ENCODE measurements around the gene TCEANC2.

The TCEANC2 gene

GRCh38 chr1:54117815-54118563 is 64.6 kb downstream of the TCEANC2 start:
- peak in 1 of 2 experiments; percentile 49 for DNase-seq

DNA sequence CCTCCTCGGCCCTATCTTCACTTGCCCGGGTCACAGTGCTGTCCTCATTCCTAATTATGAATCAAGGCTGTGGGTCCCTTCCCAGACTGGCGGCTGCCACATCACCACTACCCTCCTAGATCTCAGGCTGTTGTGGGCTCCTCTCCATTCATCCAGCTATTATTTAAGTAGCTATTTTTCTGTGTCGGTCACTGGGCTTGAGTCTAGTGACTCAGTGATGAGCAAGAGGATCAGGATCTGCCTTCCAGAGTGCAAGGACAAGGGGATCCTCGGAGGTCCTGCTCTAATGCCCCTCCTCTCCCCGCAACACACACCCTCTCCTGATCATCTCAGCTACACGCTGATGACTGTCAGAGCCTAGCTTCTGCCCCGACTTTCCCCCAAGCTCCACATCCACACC is 65.3 kb downstream of the TCEANC2 start:
- DNase-seq: no peak

DNA sequence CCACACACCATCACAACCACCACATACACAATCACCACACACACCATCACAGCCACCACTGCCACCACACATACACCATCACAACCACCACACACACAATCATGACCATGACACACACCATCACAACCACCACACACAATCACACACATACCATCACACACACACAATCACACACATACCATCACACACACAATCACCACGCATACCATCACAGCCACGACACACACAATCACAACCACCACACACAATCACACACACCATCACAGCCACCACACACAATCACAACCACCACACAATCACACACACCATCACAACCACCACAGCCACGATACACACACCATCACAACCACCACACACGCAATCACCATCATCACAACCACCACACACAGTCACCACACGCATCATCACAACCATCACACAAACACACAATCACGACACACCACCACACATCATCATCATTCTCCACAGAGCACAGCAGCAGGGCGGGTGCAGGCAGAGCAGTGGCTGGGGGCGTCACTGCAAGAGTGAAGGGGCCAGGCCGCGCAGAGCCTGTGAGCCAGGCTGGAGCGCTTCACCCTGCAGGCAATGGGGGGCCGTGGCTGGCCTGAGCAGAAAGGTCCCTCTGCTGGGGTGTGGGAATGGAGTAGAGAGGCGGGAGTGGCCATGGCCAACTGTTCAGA is 66.8 kb downstream of the TCEANC2 start:
- DNase-seq: peak in 1 of 2 experiments; percentile 8

DNA sequence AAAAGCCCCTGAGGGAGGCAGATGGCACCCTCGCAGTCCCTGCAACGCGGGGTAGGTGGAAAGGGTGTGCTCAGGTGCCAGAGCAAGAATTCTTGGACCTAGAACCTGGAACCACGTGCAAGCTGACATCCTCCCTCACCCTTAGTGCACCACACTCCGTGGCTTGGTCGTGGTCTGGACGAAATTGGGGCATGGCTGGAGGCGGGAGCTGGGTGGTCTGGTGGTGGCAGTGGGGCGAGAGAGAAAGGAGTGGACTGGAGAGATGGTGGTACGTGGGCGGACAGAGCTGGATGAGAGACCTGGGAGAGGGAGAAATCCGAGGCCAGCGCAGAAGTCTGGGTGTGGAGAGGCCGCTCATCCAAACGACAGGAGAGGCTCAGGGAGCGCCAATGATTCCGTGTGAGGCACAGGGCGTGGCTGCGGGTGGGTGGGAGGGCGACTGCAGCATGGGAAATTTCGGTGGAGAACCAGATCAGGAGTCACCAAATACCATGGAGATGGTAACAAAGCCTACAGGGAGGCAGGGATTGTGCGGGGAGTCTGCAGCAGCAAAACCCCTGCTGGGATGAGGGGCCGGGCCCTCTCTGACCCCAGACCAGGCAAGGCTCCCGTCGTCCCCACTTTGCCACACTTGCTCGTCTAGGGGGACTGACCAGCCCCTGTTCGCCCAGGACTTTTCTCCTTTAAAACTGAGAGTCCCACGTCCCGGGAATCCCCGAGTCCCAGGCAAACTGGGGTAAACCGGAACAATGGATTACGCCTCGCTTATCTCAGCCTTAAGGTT is 67.5 kb downstream of the TCEANC2 start:
- DNase-seq: no peak

DNA sequence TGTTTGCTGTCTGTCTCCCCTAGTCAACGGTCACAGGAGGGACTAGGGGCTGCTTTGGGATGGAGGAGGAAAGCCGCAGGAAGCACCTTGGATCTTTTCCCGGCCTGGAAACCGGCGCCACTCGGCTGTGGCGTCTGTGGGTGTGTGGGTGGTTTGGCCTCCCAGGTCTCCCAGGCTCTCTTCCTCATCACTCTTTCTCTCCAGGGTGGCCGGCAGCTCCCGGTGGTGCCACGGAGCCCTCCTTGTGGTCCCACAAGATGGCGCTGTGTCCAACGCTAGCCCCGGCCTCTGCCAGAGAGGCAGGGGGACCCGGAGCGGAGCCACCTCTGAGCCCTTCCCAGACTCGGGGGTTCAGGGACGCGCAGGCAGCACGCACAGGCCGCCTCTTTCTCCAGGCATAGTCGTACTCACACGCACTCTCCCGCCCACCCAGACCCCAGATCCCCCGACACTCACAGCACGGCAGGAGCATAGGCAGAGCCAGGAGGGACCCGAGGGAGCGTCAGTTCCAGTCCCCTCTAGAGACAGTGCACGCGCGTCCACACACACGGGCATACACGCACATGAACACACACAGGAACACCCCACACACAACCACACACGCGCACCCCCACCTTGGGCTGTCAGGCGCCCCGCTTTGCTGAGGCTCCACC is 68.2 kb downstream of the TCEANC2 start:
- peak; percentile 54 to 70 for DNase-seq

DNA sequence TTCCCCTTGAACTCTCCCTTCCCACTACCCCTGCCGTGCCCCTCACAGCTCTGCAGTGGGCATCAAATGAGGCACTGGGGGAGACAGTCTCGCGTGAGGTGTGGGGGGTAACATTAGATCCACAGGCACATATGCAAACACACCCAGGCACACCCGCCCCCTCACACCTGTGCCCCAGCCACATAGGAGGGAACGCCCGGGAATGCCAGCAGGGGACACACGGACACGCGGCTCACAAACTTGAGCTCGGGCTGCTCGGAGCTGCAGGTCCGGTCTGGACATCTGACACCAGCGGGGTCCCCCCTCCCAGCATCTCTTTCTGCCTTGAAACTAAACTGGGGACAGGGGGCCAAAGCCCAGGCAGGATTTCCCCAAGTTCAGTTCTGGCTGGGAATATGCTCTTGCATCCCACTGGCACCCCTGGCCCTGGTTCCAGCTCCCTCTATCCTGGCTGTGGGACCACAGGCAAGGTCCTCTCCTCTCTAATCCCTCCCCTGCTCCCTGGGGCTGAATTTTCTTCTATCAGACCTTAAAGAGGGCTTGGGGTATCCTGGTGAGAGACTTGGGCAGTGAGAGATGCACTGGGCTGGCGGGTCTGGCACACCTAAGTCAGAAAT is 68.8 kb downstream of the TCEANC2 start:
- DNase-seq: no peak

DNA sequence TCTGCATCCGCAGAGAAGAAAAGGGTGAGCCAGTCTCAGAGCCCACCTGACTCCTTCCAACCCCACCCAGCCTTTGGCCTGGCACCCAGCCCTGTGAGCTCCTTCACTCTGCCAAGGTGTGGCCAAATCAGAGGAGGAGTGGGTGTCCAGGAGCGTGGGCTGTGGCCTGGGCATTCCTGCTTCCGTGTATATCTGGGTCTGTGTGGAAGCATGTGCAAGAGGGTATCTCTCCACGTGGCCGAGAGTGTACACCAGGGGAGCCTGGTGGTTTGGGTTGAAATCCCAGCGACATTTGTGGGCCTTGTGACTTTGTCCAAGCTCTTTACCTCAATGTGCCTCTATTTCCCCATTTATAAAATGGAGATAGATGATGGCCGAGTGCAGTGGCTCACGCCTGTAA is 69.6 kb downstream of the TCEANC2 start:
- DNase-seq: no peak

GRCh38 chr1:54124472-54124871 is 71.1 kb downstream of the TCEANC2 start:
- no peak for DNase-seq

DNA sequence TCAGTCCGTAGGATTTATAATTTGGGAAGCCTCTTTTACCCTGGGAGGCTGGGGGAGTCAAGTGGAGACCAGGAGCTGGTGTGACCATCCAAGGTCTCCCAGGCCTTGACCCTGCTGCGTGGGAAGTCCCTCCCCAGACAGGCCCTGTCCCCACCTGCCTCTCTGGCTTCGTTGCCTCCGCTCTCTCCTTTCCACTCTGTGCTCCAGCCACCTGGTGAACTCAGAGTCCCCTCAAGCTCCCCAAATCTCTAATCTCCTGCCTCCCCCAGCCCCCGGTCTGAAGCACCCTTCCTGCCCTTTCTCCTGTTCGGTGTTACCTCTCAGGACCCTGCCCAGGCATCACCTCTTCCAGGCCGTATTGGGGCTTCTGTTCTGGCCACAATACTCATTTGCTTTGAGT is 71.5 kb downstream of the TCEANC2 start:
- DNase-seq: no peak

- DNase-seq: peak in 1 of 2 experiments; percentile 22
Measured at GRCh38 chr1:54125386-54126070, 72.1 kb downstream of the TCEANC2 start.

DNA sequence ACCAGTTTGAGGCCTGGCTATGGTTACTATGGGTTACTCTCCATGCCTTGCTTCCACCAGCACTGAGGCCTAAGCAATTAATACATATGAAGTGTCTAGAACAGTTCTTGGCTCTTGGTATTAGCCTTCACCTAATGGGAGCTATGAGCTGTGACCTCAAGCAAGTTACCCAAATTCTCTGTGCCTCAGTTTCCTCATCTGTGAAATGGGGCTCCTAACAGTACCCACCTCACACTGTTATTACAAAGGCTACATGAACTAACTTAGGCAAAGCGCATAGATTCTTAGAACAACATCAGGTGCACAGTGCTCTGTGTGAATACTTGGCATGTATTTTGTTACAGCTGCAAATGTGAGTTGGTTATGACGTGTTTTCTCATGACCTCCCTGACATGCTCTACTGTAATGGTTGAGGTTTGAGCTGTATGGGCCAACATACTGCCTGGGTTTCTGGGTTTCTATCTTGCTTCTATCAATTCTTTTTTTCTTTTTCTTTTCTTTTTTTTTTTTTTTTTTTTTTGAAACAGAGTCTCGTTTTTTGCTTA is 72.9 kb downstream of the TCEANC2 start:
- no peak for DNase-seq

DNA sequence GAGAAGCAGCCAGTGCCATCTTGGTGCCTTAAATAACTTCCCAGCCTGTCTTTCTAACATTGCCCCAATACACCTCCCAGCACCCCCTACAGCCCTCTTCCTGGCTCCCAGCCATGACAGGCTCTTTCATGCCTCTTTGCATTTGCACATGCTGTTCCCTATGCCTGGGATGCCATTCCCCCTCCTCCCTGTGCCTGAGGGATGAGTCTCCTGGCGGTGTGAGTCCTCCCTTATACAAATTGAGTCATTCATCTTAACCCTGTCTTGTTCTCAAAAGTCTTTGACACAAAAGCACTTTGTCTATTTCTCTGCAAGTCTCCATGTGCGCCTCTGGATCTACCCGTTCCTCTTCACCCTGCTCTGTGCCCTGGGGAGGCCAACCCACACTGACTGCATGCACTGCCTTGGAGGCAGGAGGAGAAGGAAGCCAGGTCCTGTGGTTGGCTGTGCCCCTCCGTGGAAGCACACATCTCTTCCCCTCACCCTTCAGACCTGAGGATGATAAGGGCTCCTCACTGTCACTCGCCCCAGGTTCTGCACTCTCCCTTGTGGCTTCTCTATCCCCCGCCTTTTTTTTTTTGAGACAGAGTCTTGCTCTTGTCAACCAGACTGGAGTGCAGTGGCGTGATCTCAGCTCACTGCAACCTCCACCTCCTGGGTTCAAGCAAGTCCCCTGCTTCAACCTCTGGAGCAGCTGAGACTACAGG is 74.3 kb downstream of the TCEANC2 start:
- DNase-seq: no peak

DNA sequence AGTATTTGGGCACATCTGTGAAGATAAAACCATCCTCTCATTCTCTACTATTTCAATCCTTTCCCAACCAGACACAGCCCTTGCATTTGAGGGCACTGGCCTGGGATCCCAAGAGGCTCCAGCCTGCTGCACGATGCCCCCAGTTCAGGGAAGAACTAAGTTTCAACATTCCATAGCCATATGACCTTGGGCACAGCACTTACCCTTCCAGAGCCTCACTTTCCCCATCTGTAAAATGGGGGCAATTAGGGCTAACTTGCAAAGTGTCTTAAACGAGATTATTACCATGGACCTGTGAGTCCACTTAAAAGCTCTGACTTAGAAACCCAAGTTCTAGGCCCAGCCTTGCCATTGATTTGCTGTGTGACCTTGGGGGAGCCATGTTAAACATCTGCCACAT is 76.5 kb downstream of the TCEANC2 start:
- DNase-seq: no peak

DNA sequence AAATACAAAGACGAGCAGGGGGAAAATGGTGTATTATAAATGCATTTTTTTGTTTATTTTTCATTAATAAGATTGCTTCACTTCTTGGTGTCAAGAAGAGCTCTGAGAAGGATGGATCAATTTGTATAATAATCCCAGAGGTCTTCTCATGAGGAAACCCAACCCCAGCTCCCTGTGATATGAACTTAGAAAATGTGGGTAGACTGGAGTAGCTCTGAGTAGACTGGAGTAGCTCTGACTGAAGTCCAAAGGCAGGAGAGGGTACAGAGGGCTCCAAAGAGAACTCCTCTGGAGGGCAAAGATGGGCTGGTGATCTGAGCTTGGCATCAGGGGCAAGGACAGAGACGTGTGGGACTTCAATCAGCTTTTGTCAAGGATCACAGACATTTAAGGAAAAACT is 78.0 kb downstream of the TCEANC2 start:
- no peak for DNase-seq

DNA sequence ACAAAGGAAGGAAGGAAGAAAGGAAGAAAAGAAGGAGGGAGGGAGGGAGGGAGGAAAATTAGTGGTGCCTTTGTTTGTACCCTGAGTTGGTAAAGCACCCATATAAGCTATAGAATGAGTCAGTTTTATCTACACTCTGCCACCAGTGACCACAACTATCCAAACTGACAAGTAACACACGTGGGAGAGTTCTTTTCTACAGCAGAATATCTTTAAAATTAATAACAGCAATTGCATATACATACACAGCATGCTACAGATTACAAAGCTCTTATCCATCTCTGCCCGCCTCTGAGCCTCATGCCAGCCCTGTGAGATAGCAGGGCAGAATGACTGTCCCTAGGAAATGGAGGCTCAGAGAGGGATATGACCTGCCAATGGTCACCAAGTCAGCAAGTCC is 79.1 kb downstream of the TCEANC2 start:
- DNase-seq: no peak

DNA sequence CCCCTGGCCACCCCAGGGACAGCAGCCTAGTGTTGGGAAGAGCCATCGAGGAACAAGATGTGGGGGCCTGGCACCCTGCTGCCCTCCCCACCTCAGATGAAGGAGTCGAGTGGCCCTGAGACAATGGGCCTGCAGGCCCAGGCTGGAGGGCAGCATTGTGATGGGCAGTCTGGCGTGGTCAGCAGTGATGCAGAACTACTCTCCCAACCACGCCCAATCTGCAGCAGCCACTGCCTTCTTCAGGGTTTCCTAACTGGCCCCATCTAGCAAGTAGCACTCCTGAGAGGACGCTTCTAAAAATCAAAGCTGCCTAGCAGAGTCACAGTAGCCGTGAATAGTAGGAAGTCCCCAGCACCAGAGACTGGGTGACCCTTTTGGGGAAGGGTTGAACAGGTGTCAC is 80.9 kb downstream of the TCEANC2 start:
- no peak for DNase-seq

GRCh38 chr1:54135436-54136120 is 82.2 kb downstream of the TCEANC2 start:
- no peak for DNase-seq

DNA sequence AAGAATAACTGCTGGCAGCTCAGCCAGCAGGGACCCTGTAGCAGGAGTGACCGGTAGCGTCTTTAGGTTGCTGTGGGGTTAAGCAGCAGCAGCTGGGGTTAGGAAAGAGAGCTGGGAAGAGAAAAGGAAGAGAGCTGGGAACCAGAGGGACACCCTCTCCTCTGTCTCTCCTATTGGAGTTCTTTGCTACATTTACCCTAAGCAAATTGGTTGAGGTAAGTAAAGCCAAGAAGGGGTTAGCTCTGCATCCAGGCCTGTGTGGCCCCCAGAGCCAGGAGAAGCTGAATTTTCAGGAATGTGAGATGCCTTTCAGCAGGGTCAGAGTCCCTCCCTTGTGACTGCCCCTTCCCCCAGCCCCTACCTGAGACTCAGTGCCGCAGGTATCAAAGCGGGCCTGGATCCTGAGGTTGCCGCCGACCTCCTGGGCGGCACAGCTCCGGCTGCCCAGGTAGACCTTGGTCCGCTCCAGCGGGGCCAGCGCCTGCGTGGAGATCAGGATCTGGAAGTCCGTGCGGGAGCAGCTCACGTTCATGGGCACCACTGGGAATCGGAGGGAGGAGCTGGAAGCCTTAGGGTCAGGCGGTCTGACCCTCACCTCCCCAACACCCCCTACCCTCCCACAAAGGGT is 83.0 kb downstream of the TCEANC2 start:
- no peak for DNase-seq

GRCh38 chr1:54136963-54137533 is 83.6 kb downstream of the TCEANC2 start:
- no peak for DNase-seq
